Measurements from ENCODE around the gene CYLD.

The CYLD gene

GRCh38 chr16:50778284-50779163 lies 36.6 kb downstream of the CYLD start:
- DNase-seq (ENCODE audit: low read depth in 2 of 3, low spot score in 1 of 3) = no peak

- DNase-seq (ENCODE audit: low read depth in 2 of 3, low spot score in 1 of 3) = no peak
Measured at GRCh38 chr16:50781043-50781442, 39.2 kb downstream of the CYLD start.

- no peak for DNase-seq (ENCODE audit: low read depth in 2 of 3, low spot score in 1 of 3)
Measured at GRCh38 chr16:50781518-50781917, 39.6 kb downstream of the CYLD start.

DNA sequence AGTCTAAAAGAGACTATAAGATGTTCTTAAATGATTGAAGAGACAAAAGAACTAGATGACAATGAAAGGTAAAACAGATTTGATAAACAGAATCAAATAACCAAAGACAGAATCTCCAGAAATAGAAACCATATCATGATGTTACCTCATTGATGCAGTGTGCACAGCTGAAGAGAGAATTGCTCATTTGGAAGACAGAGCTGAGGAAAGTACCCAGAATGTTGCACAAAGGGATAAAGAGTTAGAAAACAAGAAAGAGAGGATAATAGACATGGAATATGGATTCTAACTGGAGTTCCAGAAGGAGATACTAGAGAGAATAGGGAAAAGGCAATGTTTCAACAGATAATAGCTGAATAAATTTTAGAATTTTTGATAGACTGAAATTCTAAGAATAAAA lies 47.9 kb downstream of the CYLD start:
- no peak for DNase-seq (ENCODE audit: low read depth in 2 of 3, low spot score in 1 of 3)

GRCh38 chr16:50791522-50791921 lies 49.6 kb downstream of the CYLD start:
- no peak for DNase-seq (ENCODE audit: low read depth in 2 of 3, low spot score in 1 of 3)

- no peak for DNase-seq (ENCODE audit: low read depth in 2 of 3, low spot score in 1 of 3)
Measured at GRCh38 chr16:50796829-50797228, 54.9 kb downstream of the CYLD start.

GRCh38 chr16:50797456-50797855 lies 55.6 kb downstream of the CYLD start:
- DNase-seq (ENCODE audit: low read depth in 2 of 3, low spot score in 1 of 3) = no peak

DNA sequence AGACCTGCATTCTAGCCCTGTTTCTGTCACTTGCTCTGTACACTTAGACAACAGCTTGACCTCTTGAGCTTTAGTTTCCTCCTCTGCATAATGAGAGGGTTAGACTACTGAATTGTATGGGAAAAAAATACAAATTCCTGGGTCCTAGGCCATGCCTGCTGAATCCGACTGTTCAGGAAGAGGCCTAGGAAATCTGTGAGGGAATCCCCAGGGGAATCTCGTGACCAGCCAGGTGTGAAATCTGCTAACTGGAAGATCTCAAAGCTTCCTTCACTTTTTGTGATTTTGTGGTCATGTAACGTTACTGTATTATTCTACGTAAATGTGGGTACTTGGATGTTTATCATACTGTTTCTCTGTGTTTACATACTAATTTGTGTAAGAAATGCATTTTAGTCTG lies 58.2 kb downstream of the CYLD start:
- no peak for DNase-seq (ENCODE audit: low read depth in 2 of 3, low spot score in 1 of 3)

DNA sequence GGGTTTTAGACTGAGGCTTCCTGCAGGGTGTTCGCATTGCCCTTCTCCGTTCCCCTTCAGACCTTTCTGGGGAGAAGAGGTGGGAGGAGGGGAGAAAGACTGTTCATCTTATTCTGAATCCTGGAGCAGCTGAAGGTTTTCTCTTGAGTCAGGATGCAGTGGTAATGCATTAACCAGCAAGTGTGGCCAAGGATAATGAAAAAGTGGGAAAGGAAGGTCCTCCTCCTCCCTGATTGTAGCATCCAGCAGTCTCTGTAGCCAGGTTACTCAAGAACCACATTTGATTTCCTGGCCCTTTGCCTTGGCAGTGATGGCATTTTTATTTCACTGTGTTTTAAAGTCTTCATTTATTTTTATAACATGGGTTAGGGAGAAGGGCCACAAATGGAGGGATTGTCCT lies 59.1 kb downstream of the CYLD start:
- DNase-seq (ENCODE audit: low read depth in 2 of 3, low spot score in 1 of 3) = no peak

DNA sequence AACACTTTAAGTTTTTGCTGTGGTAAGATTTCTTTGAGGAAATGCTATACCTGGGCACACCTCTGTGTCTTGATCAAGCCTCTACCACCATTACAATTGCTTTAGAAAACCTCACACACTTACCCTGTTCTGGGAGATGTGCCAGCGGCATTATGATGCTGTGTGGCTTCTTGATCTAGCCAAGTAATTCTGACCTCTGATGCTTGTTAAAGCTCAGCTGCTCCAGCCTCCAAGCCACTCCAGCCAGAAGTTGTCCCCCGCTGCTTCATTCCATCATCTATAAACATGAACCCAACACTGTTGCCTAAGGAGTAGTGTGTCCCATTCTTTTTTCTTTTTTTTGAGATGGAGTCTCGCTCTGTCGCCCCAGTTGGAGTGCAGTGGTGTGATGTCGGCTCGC lies 60.1 kb downstream of the CYLD start:
- DNase-seq (ENCODE audit: low read depth in 2 of 3, low spot score in 1 of 3) = no peak

GRCh38 chr16:50802961-50803360 lies 61.1 kb downstream of the CYLD start:
- no peak for DNase-seq (ENCODE audit: low read depth in 2 of 3, low spot score in 1 of 3)

- no peak for DNase-seq (ENCODE audit: low read depth in 2 of 3, low spot score in 1 of 3)
Measured at GRCh38 chr16:50804290-50804907, 62.5 kb downstream of the CYLD start.

DNA sequence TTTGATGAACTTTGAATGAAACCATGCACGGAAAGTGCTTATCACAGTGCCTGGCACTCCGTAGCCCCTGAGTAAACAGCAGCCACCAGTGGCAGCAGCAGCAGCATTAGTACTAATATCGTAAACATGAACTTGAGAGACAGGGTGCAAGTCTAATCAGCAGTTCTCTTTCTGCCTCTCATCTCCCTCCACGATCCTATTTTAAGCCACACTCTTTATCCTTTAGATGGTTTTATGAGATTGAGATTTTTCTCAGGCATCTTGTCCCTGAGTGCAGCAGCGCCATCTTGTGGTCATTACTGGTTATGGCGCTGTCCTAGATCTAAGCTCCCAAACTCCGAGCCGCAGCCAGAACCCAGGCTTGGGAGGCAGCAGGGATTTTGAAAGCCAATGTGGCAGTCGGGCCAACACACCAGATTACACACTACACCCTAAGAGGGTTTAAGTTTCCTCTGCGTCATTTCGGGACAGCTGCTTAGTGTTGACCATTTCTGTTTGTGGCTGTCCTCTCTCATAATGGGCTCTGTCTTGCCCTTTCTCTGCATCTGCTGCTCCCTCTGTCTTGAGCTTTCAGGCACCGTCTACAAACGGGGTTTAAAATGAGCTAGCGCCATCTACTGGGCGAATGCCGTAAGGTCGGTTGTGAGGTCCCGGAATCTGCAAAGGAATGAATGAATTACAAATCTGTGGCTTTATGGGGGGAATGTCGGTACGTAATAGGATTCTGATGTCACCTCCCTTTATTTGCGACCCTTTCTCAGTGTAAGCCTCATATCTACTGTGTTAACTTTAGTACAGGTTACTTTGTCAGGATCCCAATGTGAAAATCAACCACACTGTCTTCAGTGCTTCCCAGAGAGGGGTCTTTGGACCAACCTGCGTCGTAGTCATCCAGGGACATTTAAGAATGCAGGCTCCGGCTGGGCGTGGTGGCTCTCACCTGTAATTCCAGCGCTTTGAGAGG lies 64.5 kb downstream of the CYLD start:
- DNase-seq (ENCODE audit: low read depth in 2 of 3, low spot score in 1 of 3) = peak; percentile 70 to 86 (median 79)

- no peak for DNase-seq (ENCODE audit: low read depth in 2 of 3, low spot score in 1 of 3)
Measured at GRCh38 chr16:50808929-50809538, 67.1 kb downstream of the CYLD start.

DNA sequence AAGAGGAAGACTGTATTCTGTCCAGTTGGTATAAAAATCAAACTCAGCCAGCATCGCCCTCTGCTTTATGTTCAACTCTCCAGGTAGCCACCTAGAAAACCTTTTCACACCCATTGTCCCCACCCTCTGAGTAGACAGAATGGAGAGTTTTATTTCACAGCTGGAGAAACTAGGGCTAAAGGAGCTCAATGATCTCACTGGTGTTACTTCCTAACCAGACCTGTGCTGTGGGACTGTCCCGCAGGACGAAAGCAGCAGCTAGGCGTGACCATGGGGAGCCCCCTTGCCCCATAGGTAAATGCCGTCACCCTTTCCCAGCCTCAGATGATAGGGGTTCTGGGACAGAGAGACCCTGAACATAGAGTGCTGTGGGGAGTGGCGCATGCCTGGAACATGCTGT lies 67.7 kb downstream of the CYLD start:
- no peak for DNase-seq (ENCODE audit: low read depth in 2 of 3, low spot score in 1 of 3)

DNA sequence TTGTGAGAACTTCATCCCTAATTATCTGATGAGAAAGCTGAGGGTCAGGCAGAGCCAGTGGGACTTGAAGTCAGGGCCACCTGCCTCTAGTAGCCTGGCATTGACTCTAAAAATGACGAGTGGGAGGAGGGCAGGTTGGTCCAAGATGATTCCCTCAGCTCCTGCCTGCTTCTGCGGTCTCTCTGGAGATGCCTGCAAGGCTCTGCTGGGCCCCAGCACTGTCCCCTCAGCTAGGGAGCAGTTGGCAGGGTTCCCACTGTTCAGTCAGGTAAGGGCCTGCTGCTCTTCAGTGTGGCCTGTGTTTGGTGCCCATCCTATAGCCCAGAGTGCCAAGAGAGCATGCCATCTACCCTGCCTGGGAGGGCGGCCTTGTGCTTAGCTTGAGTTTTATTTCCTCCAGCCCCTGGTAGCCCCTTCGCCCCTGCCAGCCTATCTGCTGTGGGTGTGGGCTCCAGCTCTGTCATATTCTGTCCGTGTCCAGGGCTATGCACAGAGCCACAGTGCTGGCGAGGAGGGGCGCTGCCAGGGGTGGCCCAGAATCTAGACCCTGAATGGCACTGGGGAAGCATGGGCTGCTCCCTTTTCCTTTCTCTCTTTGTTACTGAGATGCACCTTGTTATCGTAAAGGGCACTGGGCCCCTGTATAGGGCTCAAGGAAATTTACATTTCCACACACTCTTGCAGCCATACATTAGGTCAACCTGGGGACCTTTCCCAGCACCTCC lies 68.5 kb downstream of the CYLD start:
- DNase-seq (ENCODE audit: low read depth in 2 of 3, low spot score in 1 of 3) = no peak

- no peak for DNase-seq (ENCODE audit: low read depth in 2 of 3, low spot score in 1 of 3)
Measured at GRCh38 chr16:50812046-50812445, 70.2 kb downstream of the CYLD start.

GRCh38 chr16:50812876-50813466 lies 71.1 kb downstream of the CYLD start:
- DNase-seq (ENCODE audit: low read depth in 2 of 3, low spot score in 1 of 3) = no peak

DNA sequence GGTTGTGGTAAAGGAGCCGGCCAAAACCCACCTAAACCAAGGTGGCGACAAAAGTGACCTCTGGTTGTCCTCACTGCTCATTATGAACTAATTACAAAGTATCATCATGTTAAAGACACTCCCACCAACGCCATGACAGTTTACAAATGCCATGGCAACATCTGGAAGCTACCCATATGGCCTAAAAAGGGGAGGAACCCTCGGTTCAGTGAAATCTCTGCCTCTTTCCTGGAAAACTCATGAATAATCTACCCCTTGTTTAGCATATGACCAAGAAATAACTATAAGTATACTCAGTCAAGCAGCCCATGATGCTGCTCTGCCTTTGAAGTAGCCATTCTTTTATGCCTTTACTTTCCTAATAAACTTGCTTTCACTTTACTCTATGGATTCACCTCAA lies 72.2 kb downstream of the CYLD start:
- DNase-seq (ENCODE audit: low read depth in 2 of 3, low spot score in 1 of 3) = no peak

- no peak for DNase-seq (ENCODE audit: low read depth in 2 of 3, low spot score in 1 of 3)
Measured at GRCh38 chr16:50814541-50814940, 72.7 kb downstream of the CYLD start.
